GM12878 (cell line): ENCODE measurements around the gene MALT1.

ENCODE experiments used
- ATF3 ChIP-seq: IDR thresholded peaks from 2 replicates; pipeline ENCODE4 v1.6.1; 2011; ENCODE audit warnings: low read depth, mild to moderate bottlenecking, low read length, moderate library complexity, borderline replicate concordance; ENCODE audit errors: extremely low read depth
- BHLHE40 ChIP-seq, 2 experiments: fragments of 450-650 bp in 1 of 2; IDR thresholded peaks; 2 replicates each; pipeline ENCODE4 v1.6.1; 2011 to 2017; ENCODE audit warnings: low read depth in 2 of 2, borderline replicate concordance in 1 of 2, improper control_type of control experiment in 1 of 2, low read length in 1 of 2, mild to moderate bottlenecking in 1 of 2
- BRCA1 ChIP-seq: IDR thresholded peaks from 2 replicates; pipeline ENCODE4 v1.6.1; 2011; ENCODE audit warnings: low read depth, low read length, improper control_type of control experiment
- CBFB ChIP-seq: IDR thresholded peaks from 2 replicates; pipeline ENCODE4 v1.6.1; 2016; ENCODE audit warnings: antibody characterized with exemption, low read depth
- CEBPB ChIP-seq, 2 experiments: fragments of 150-350 bp in 1 of 2; IDR thresholded peaks; 2 replicates each; pipeline ENCODE4 v1.6.1; 2012 to 2014; ENCODE audit warnings: low read depth in 2 of 2, low read length in 2 of 2, borderline replicate concordance in 1 of 2, inconsistent platforms in 1 of 2
- CTCF ChIP-seq, 3 experiments: IDR thresholded peaks in 2 of 3; conservative IDR thresholded peaks in 1 of 3; 2 replicates each; pipeline ENCODE4 v1.5.1; 2011; ENCODE audit warnings: low read depth in 3 of 3, low read length in 3 of 3, mild to moderate bottlenecking in 3 of 3, control low read depth in 2 of 3, moderate library complexity in 2 of 3, inconsistent platforms in 1 of 3, mixed read lengths in 1 of 3; ENCODE audit not compliant: control insufficient read depth in 2 of 3, insufficient read depth in 1 of 3; ENCODE audit errors: extremely low read depth in 1 of 3
- EZH2 ChIP-seq: IDR thresholded peaks from 2 replicates; pipeline ENCODE4 v1.6.1; 2012; ENCODE audit warnings: low read depth, mild to moderate bottlenecking, control low read depth, inconsistent platforms, low read length, borderline replicate concordance; ENCODE audit not compliant: control insufficient read depth
- GABPA ChIP-seq: IDR thresholded peaks from 2 replicates; pipeline ENCODE4 v1.6.1; 2014; ENCODE audit warnings: antibody characterized with exemption, low read depth, mild to moderate bottlenecking, inconsistent platforms
- POLR2AphosphoS5 ChIP-seq: IDR thresholded peaks from 2 replicates; pipeline ENCODE4 v1.6.1; 2011; ENCODE audit warnings: mild to moderate bottlenecking, low read length, inconsistent platforms
- RFX5 ChIP-seq: IDR thresholded peaks from 2 replicates; pipeline ENCODE4 v1.6.1; 2011; ENCODE audit warnings: low read depth, low read length, improper control_type of control experiment
- USF2 ChIP-seq: IDR thresholded peaks from 2 replicates; pipeline ENCODE4 v1.6.1; 2011; ENCODE audit warnings: low read depth, low read length, improper control_type of control experiment, borderline replicate concordance
- TF ChIP-seq, protein P1 (sequence below): IDR thresholded peaks from 2 replicates; pipeline ENCODE4 v1.6.1; 2011; ENCODE audit warnings: borderline replicate concordance, low read depth, mild to moderate bottlenecking, moderate library complexity, low read length; ENCODE audit not compliant: insufficient read depth, poor library complexity, severe bottlenecking
- TF ChIP-seq, protein P2 (sequence below): IDR thresholded peaks from 2 replicates; pipeline ENCODE4 v1.6.1; 2012; ENCODE audit warnings: low read depth, low read length, improper control_type of control experiment

DNA sequence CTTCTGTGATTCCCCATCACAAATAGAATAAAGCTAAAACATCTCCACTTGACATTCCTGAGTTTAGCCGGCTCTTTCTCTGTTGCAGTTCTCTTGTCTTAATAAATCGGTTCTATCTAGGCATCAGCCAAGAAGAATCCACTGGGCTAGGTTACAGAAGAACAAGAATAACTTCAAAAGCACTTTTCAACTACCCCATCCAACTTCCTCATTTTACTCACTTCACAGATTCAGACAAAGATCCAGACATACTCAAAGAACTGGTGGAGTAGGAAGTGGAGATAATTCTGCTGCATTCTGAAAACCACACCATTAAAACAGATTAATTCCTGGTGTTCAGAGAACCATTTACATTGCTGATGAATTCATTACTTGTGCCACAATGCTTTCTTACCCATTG is 32.8 kb upstream of the MALT1 start:
- TF ChIP-seq POLR2AphosphoS5 (no peak), USF2 (no peak), RFX5 (no peak), CTCF (IDR thresholded peaks at IDR 0.05 in 2 of 3, conservative IDR thresholded peaks at IDR 0.05 in 1 of 3; ENCODE audit: control insufficient read depth in 2 of 3, extremely low read depth in 1 of 3, insufficient read depth in 1 of 3, low read depth in 3 of 3, low read length in 3 of 3) (no peak), CEBPB (IDR thresholded peaks at IDR 0.05; ENCODE audit: borderline replicate concordance in 1 of 2, low read depth in 2 of 2, low read length in 2 of 2) (no peak), BRCA1 (no peak), BHLHE40 (IDR thresholded peaks at IDR 0.05; ENCODE audit: borderline replicate concordance in 1 of 2, low read depth in 2 of 2, low read length in 1 of 2) (no peak), GABPA (no peak), CBFB (no peak), ATF3 (no peak), EZH2 (no peak)
- TF ChIP-seq, protein P1, sequence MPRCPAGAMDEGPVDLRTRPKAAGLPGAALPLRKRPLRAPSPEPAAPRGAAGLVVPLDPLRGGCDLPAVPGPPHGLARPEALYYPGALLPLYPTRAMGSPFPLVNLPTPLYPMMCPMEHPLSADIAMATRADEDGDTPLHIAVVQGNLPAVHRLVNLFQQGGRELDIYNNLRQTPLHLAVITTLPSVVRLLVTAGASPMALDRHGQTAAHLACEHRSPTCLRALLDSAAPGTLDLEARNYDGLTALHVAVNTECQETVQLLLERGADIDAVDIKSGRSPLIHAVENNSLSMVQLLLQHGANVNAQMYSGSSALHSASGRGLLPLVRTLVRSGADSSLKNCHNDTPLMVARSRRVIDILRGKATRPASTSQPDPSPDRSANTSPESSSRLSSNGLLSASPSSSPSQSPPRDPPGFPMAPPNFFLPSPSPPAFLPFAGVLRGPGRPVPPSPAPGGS: no peak
- TF ChIP-seq, protein P2, sequence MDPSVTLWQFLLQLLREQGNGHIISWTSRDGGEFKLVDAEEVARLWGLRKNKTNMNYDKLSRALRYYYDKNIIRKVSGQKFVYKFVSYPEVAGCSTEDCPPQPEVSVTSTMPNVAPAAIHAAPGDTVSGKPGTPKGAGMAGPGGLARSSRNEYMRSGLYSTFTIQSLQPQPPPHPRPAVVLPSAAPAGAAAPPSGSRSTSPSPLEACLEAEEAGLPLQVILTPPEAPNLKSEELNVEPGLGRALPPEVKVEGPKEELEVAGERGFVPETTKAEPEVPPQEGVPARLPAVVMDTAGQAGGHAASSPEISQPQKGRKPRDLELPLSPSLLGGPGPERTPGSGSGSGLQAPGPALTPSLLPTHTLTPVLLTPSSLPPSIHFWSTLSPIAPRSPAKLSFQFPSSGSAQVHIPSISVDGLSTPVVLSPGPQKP: no peak
